Measurements from ENCODE around the gene NPW. TPM values are rescaled to one million over a fixed set of nuclear protein-coding genes. Genes with fewer than 3 reads are reported as not detected.

NPW gene
- total and polyA plus RNA-seq, 2 experiments from 2014 or later = 3.0 TPM; not detected in 1

DNA sequence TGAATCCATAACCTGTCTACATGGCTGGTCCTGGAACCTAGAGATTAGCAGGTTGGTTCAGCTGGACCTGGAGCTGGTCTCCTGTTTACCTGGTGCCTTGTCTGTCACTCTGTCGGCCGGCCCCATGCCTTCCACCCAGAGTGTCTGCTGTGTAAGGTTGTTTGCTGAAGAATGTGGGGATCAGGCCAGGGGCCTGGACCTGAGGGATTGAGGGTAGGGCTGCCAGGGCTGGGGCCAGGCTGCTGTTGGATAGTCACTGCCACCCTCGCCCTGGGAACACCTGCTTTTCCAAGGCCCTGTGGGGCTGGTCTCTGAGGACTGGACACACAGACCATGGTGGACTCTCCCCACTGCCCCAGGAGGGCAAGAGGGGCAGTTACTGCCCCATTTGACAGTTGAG lies 8.6 kb downstream of the NPW start:
- TF ChIP-seq EZH2 (IDR thresholded peaks at IDR 0.05; ENCODE audit: insufficient read depth, poor library complexity, severe bottlenecking) (no peak), EZH2phosphoT487 (IDR thresholded peaks at IDR 0.05; ENCODE audit: insufficient read depth, low read depth) (no peak)
- Histone ChIP-seq H3K9ac (no peak overlapping the region), H3K36me3 (ENCODE audit: low read depth) (no peaks in the 10 kb centered on the region), H3K27me3 (replicated peaks; ENCODE audit: insufficient read depth) (no peaks in the 10 kb centered on the region), H4K20me1 (ENCODE audit: insufficient read depth) (no peaks in the 10 kb centered on the region), H3K9me2 (ENCODE audit: insufficient read depth) (no peaks in the 10 kb centered on the region), H3K4me1 (ENCODE audit: insufficient read depth) (peaks cover 6% of the 10 kb centered on the region), H2AFZ (no peak overlapping the region), H3K4me3 (no peak overlapping the region; the same call in 1 of the 2 replicates), H3K9me3 (ENCODE audit: low read depth) (no peaks in the 10 kb centered on the region), H3K79me2 (ENCODE audit: insufficient read depth) (no peaks in the 10 kb centered on the region), H3F3A (ENCODE audit: insufficient read depth) (no peaks in the 10 kb centered on the region), H3K27ac (no peak overlapping the region), H3K4me2 (ENCODE audit: unreplicated experiment) (no peak overlapping the region)
- no peak for DNase-seq
- 98% methylated on average over 3 of the region's 3 CpGs for WGBS, 2 experiments (ENCODE audit: low coverage in 1 of 2, low lambda C conversion rate in 2 of 2, missing lambda C conversion rate in 2 of 2)
- in situ Hi-C loops (cut with MboI) = loop anchor here (10.0 kb wide), 1 partner anchor 117 kb away; the partner anchor contains the start of gene RAB26

DNA sequence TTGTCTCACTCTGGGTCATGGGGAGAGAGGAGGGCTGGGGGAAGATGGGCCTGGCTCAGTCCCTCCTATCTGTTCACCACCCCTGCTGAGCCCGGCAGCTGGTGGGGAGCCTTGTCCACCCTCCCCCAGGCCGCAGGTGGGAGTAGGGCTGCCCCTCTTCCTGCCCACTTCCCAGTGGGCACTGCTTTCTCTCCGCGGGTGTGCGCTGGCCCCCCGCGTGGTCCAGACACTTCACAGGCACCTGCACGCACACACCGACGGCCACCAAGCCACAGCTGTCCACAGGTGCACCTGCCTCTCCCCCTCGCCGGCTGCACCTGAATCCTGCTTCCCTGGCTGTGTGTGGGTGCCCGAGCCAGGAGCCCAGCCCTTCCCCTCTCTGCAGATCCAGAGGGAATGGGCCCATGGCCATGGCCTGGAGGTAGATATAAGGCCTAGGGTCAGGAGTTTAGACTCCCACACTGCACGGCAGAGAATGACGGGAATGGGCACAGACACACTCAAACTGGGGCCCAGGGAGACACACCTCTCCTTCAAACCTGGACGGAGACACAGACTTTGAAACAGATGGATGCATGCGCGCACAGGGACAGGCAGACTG lies 9.1 kb downstream of the NPW start:
- Histone ChIP-seq H3K4me2 (ENCODE audit: unreplicated experiment) (no peak overlapping the region), H3K4me1 (ENCODE audit: insufficient read depth) (peaks cover 11% of the 10 kb centered on the region), H3K4me3 (no peak overlapping the region), H3K27ac (no peak overlapping the region), H3K9me2 (ENCODE audit: insufficient read depth) (no peaks in the 10 kb centered on the region), H3F3A (ENCODE audit: insufficient read depth) (no peaks in the 10 kb centered on the region), H3K27me3 (replicated peaks; ENCODE audit: insufficient read depth) (no peaks in the 10 kb centered on the region), H3K9ac (no peak overlapping the region), H2AFZ (no peak overlapping the region), H4K20me1 (ENCODE audit: insufficient read depth) (no peaks in the 10 kb centered on the region), H3K36me3 (ENCODE audit: low read depth) (no peaks in the 10 kb centered on the region), H3K79me2 (ENCODE audit: insufficient read depth) (no peaks in the 10 kb centered on the region), H3K9me3 (ENCODE audit: low read depth) (no peaks in the 10 kb centered on the region)
- WGBS, 2 experiments (ENCODE audit: low coverage in 1 of 2, low lambda C conversion rate in 2 of 2, missing lambda C conversion rate in 2 of 2) = 85 to 88% methylated on average over 15 to 18 of the region's 18 CpGs
- in situ Hi-C loops (cut with MboI) = loop anchor here (10.0 kb wide), 1 partner anchor 116 kb away; the partner anchor contains the start of gene RAB26
- DNase-seq = no peak
- TF ChIP-seq EZH2phosphoT487 (IDR thresholded peaks at IDR 0.05; ENCODE audit: insufficient read depth, low read depth) = no peak
- TF ChIP-seq EZH2 (IDR thresholded peaks at IDR 0.05; ENCODE audit: insufficient read depth, poor library complexity, severe bottlenecking) = no peak

DNA sequence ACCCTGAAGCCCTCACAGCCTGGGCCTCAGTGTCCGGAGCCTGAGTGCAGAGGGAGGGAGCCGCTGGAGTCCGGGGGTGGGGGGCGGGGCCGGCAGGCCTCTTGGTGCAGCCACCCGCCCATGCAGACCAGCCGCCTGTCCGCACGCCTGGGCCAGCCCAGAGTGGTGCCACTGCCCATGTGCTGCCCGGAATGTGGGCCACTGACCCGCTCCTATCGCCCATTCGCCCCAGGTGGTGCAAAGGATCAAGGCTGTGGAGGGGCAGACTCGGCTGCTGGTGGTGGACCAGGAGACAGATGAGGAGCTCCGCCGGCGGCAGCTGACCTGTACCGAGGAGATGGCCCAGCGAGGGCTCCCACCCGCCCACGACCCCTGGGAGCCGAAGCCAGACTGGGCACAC lies 9.8 kb downstream of the NPW start:
- Histone ChIP-seq H3K4me2 (ENCODE audit: unreplicated experiment) (no peak overlapping the region), H3K9me3 (ENCODE audit: low read depth) (no peaks in the 10 kb centered on the region), H3K27ac (no peak overlapping the region), H3K9me2 (ENCODE audit: insufficient read depth) (no peaks in the 10 kb centered on the region), H3K4me1 (ENCODE audit: insufficient read depth) (peaks cover 14% of the 10 kb centered on the region), H4K20me1 (ENCODE audit: insufficient read depth) (no peaks in the 10 kb centered on the region), H3F3A (ENCODE audit: insufficient read depth) (no peaks in the 10 kb centered on the region), H2AFZ (no peak overlapping the region), H3K79me2 (ENCODE audit: insufficient read depth) (no peaks in the 10 kb centered on the region), H3K36me3 (ENCODE audit: low read depth) (no peaks in the 10 kb centered on the region), H3K4me3 (no peak overlapping the region), H3K9ac (no peak overlapping the region), H3K27me3 (replicated peaks; ENCODE audit: insufficient read depth) (no peaks in the 10 kb centered on the region)
- 83 to 96% methylated on average over 17 to 21 of the region's 22 CpGs for WGBS, 2 experiments (ENCODE audit: low coverage in 1 of 2, low lambda C conversion rate in 2 of 2, missing lambda C conversion rate in 2 of 2)
- no peak for TF ChIP-seq EZH2 (IDR thresholded peaks at IDR 0.05; ENCODE audit: insufficient read depth, poor library complexity, severe bottlenecking)
- no peak for TF ChIP-seq EZH2phosphoT487 (IDR thresholded peaks at IDR 0.05; ENCODE audit: insufficient read depth, low read depth)
- in situ Hi-C loops (cut with MboI) = loop anchor here (10.0 kb wide), 1 partner anchor 115 kb away; the partner anchor contains the start of gene RAB26
- no peak for DNase-seq

DNA sequence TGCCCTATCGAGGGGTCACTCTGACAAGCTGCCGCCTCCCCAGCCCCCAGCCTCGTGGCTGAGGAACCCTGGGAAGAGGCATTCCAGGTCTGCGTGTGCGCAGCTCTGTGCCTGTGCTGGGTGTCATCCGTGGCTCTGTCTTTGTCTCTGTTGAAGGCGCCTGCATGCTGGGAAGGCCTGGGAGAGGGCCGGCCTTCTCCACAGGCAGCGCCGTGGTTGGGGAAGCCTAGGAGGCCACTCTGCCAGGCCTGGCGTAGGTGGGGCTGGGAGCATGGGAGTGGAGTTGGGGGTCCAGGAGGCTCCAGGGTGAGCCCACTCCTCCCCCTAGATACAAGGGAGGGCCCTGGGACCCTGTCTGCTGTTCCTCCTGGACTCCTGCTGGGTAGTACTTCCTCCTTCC lies 10.5 kb downstream of the NPW start:
- TF ChIP-seq EZH2phosphoT487 (IDR thresholded peaks at IDR 0.05; ENCODE audit: insufficient read depth, low read depth) = no peak
- Histone ChIP-seq H3K9me3 (ENCODE audit: low read depth) (no peaks in the 10 kb centered on the region), H3K9ac (no peak overlapping the region), H2AFZ (no peak overlapping the region), H3K4me1 (ENCODE audit: insufficient read depth) (peaks cover 14% of the 10 kb centered on the region), H3K4me3 (no peak overlapping the region), H3K79me2 (ENCODE audit: insufficient read depth) (peaks cover 5% of the 10 kb centered on the region; the same call in 1 of the 2 replicates), H3K36me3 (ENCODE audit: low read depth) (no peaks in the 10 kb centered on the region), H3K27me3 (replicated peaks; ENCODE audit: insufficient read depth) (no peaks in the 10 kb centered on the region), H3K27ac (no peak overlapping the region), H3K4me2 (ENCODE audit: unreplicated experiment) (no peak overlapping the region), H4K20me1 (ENCODE audit: insufficient read depth) (no peaks in the 10 kb centered on the region), H3K9me2 (ENCODE audit: insufficient read depth) (no peaks in the 10 kb centered on the region), H3F3A (ENCODE audit: insufficient read depth) (no peaks in the 10 kb centered on the region)
- 94% methylated on average over 11 of the region's 11 CpGs for WGBS, 2 experiments (ENCODE audit: low coverage in 1 of 2, low lambda C conversion rate in 2 of 2, missing lambda C conversion rate in 2 of 2)
- no peak for DNase-seq
- in situ Hi-C loops (cut with MboI) = no loop called here

Data from GM23248 (cell line).